Endothelial cell of umbilical vein (primary cell): ENCODE data around the gene UBE2Q2. TPM values are rescaled to one million over a fixed set of nuclear protein-coding genes. Genes with fewer than 3 reads are reported as not detected.
"Not testable (repeated sequence)": the region's sequence is repeated elsewhere in the genome, so short reads cannot be mapped to it uniquely, and the experiment has no call there.

Source experiments
- BruUV-seq: library from RNA; stranded (reverse); fragments of 400-500 nt; replicated peaks from 2 replicates; lab custom pipeline; 2021; lab: Mats Ljungman, UMichigan
- CTCF ChIA-PET: fragments of 300-600, 350-600 bp; sonication (Branson Sonifier 250); formaldehyde crosslinking; loops from one replicate; lab custom pipeline; 2021; ENCODE audit warnings: antibody characterized with exemption, inconsistent platforms; lab: Charles Lee
- POLR2A ChIA-PET: fragments of 300-600, 350-600 bp; sonication (Branson Sonifier 250); formaldehyde crosslinking; loops from one replicate; lab custom pipeline; 2021; ENCODE audit warnings: antibody characterized with exemption, inconsistent platforms; lab: Charles Lee
- DNase-seq: peaks from one replicate; pipeline ENCODE4 v3.0.0-alpha.2; 2011; ENCODE audit warnings: low read depth, low spot score
- FAIRE-seq: peaks from 2 replicates; lab custom pipeline; 2011; peaks lifted over from hg19 to GRCh38; lab: Jason Lieb, UNC
- H2AFZ ChIP-seq: 2 replicates; pipeline ENCODE4 v1.6.0; 2012; ENCODE audit warnings: low read depth, low read length, control low read depth, inconsistent platforms
- H3K27ac ChIP-seq: 2 replicates; pipeline ENCODE4 v1.5.1; 2011; ENCODE audit warnings: low read depth, mild to moderate bottlenecking, control low read depth, low read length, moderate library complexity; ENCODE audit not compliant: insufficient read depth
- H3K27me3 ChIP-seq, 2 experiments: 2 replicates each; pipeline versions ENCODE4 v1.6.0 to v1.6.1; 2011; ENCODE audit warnings: low read length in 2 of 2, mixed read lengths in 1 of 2; ENCODE audit not compliant: control insufficient read depth in 2 of 2, insufficient read depth in 2 of 2
- H3K36me3 ChIP-seq, 2 experiments: 2 replicates in 1 of 2; 3 replicates in 1 of 2; pipeline ENCODE4 v1.5.1; 2011; ENCODE audit warnings: low read length in 2 of 2, mild to moderate bottlenecking in 1 of 2, moderate library complexity in 1 of 2; ENCODE audit not compliant: control insufficient read depth in 2 of 2, insufficient read depth in 2 of 2; ENCODE audit errors: extremely low read depth in 1 of 2
- H3K4me1 ChIP-seq: 3 replicates; pipeline ENCODE4 v1.5.1; 2011; ENCODE audit warnings: mild to moderate bottlenecking, low read length; ENCODE audit not compliant: control insufficient read depth, insufficient read depth; ENCODE audit errors: extremely low read depth
- H3K4me2 ChIP-seq: 2 replicates; pipeline ENCODE4 v1.6.1; 2011; ENCODE audit warnings: low read length, control low read depth, mixed read lengths; ENCODE audit not compliant: insufficient read depth
- H3K4me3 ChIP-seq, 3 experiments: fragments of 200-600 bp in 1 of 3; sonication (generic), shearing (Covaris generic) in 1 of 3; replicated peaks in 1 of 3; 2 replicates each; pipeline ENCODE4 v1.5.1; 2011 to 2016; ENCODE audit warnings: control low read depth in 3 of 3, low read length in 3 of 3, mild to moderate bottlenecking in 2 of 3, inconsistent platforms in 1 of 3, low read depth in 1 of 3, moderate library complexity in 1 of 3; ENCODE audit not compliant: insufficient read depth in 1 of 3
- H3K79me2 ChIP-seq: 2 replicates; pipeline ENCODE4 v1.6.0; 2012; ENCODE audit warnings: low read length, inconsistent platforms; ENCODE audit not compliant: control insufficient read depth, insufficient read depth
- H3K9ac ChIP-seq: replicated peaks from 2 replicates; pipeline ENCODE3; 2011; ENCODE audit warnings: low read length, control low read depth; ENCODE audit not compliant: insufficient read depth; ENCODE audit errors: extremely low read depth
- H3K9me1 ChIP-seq: replicated peaks from 3 replicates; pipeline ENCODE4 v1.6.0; 2011; ENCODE audit warnings: mild to moderate bottlenecking, low read length; ENCODE audit not compliant: control insufficient read depth, insufficient read depth; ENCODE audit errors: extremely low read depth
- H3K9me3 ChIP-seq: replicated peaks from 2 replicates; pipeline ENCODE4 v1.5.1; 2012; ENCODE audit warnings: low read length, inconsistent platforms; ENCODE audit not compliant: control insufficient read depth, insufficient read depth
- H4K20me1 ChIP-seq: replicated peaks from 2 replicates; pipeline ENCODE3; 2011; ENCODE audit warnings: mild to moderate bottlenecking, low read length; ENCODE audit not compliant: control insufficient read depth, insufficient read depth; ENCODE audit errors: extremely low read depth
- FOS ChIP-seq: IDR thresholded peaks from 2 replicates; pipeline ENCODE4 v1.6.1; 2011; ENCODE audit warnings: mild to moderate bottlenecking, low read length, moderate library complexity, borderline replicate concordance; ENCODE audit not compliant: insufficient read depth
- JUN ChIP-seq: IDR thresholded peaks from 2 replicates; pipeline ENCODE4 v1.6.1; 2011; ENCODE audit warnings: borderline replicate concordance, low read depth; ENCODE audit not compliant: insufficient read length, insufficient read depth
- dilution Hi-C: fragments of 300-500 bp; cut with MboI; formaldehyde crosslinking; loops from one replicate; pipeline ENCODE4 v1.15.0; 2019; ENCODE audit warnings: low sequenced_read_pairs; ENCODE audit not compliant: extremely low pct_ligation_motif_present
- intact Hi-C: fragments of 100-400 bp; cut with micrococcal nuclease; formaldehyde crosslinking; loops from one replicate; pipeline ENCODE4 v1.10.0; 2022
- polyA plus RNA-seq, 4 experiments: library from polyadenylated mRNA; depleted of rRNA in 3 of 4; stranded (reverse) in 3 of 4; unstranded in 1 of 4; fragments of >200 nt; gene quantifications; 2 replicates each; pipeline versions ENCODE4 v1.2.1 to v1.2.3, GENCODE V29; 2011 to 2012; ENCODE audit warnings: missing spikeins in 1 of 4
- total RNA-seq: library from RNA; stranded (reverse); gene quantifications from 2 replicates; pipeline ENCODE4 v1.2.3, GENCODE V29; 2021
- TF ChIP-seq, protein P1 (sequence below): IDR thresholded peaks from 2 replicates; pipeline ENCODE4 v1.6.1; 2011; ENCODE audit not compliant: insufficient read depth, insufficient read length
- TF ChIP-seq, protein P2 (sequence below), 2 donors: IDR thresholded peaks; 1 replicate in 1 of 2; 2 replicates in 1 of 2; pipeline ENCODE4 v1.5.1; 2011; ENCODE audit warnings: low read length in 2 of 2, mild to moderate bottlenecking in 2 of 2, moderate library complexity in 2 of 2, control low read depth in 1 of 2, inconsistent platforms in 1 of 2, low read depth in 1 of 2; ENCODE audit not compliant: insufficient read depth in 1 of 2; ENCODE audit errors: extremely low read depth in 1 of 2

UBE2Q2 gene
- total and polyA plus RNA-seq, 2 donors (not counting 3 experiments of a cell fraction or from before 2014, with no cell fraction given), result 12.9 to 32.8 TPM

DNA sequence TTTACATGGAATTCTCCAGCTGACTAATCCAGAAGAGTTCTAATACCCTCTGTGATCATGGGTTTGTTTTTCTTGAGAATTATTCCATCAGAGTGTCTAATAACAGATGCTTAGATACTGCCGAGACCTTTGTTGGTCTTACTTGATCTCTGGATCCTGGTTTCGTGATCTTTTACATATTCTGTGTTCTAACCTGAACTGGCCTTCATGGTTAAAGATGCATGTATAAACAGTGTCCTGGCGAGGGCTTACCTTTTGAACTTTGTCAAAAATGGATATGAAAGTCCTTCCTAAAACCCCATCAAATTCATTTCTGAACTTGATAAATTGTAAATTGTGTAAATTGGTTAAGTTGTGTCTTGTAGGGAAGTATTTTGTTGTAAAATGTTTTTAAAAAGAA lies 24.8 kb downstream of the UBE2Q2 start:
- H3K4me1 ChIP-seq, result no peaks in the 10 kb centered on the region
- FAIRE-seq (no peak), DNase-seq (no peak)
- H3K27ac ChIP-seq, result no peak overlapping the region
- no peak overlapping the region for H3K4me2 ChIP-seq
- no peak overlapping the region for H2AFZ ChIP-seq
- no peak for TF ChIP-seq FOS
- TF ChIP-seq, protein P1, sequence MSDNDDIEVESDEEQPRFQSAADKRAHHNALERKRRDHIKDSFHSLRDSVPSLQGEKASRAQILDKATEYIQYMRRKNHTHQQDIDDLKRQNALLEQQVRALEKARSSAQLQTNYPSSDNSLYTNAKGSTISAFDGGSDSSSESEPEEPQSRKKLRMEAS, result no peak
- TF ChIP-seq JUN, result no peak
- H3K9ac ChIP-seq, result no peak overlapping the region
- H3K9me3 ChIP-seq, result no peaks in the 10 kb centered on the region
- H3K4me3 ChIP-seq, result no peak overlapping the region
- H3K36me3 ChIP-seq, result peaks cover 0 to 2% of the 10 kb centered on the region in 2 experiments
- no TSS peak for BruUV-seq
- CTCF ChIA-PET, result interaction anchor here (1.0 kb wide), 1 partner anchor 30 kb away, joined by 3 read pairs; no protein-coding TSS in a partner anchor
- no peaks in the 10 kb centered on the region for H3K27me3 ChIP-seq
- POLR2A ChIA-PET, result no interaction called here
- H3K9me1 ChIP-seq, result no peaks in the 10 kb centered on the region
- intact Hi-C loops (no loop called here), dilution Hi-C loops (no loop called here)
- peaks cover 15% of the 10 kb centered on the region for H3K79me2 ChIP-seq
- no peaks in the 10 kb centered on the region for H4K20me1 ChIP-seq

DNA sequence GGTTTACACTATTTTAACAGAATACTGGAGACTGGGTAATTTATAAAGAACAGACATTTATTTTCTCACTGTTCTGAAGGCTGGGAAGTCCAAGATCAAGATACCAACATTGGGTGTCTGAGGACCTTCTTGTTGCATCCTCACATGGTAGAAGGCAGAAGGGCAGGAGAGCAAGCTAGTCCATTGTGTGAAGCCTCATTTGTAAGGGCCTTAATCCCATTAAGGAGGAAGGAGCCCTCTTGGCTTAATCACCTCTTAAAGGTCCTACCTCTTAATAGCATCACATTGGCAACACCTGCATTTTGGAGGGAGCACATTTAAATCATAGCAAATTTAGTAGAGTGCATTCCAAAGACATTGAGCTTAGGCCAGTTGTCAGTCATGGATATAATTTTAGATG lies 26.2 kb downstream of the UBE2Q2 start:
- Histone ChIP-seq H3K9ac (no peak overlapping the region), H3K36me3 (peaks cover 0 to 6% of the 10 kb centered on the region in 2 experiments), H3K9me1 (no peaks in the 10 kb centered on the region), H3K4me3 (no peak overlapping the region), H3K79me2 (peaks cover 13% of the 10 kb centered on the region), H2AFZ (no peak overlapping the region), H3K9me3 (no peaks in the 10 kb centered on the region), H3K27me3 (no peaks in the 10 kb centered on the region), H4K20me1 (no peaks in the 10 kb centered on the region), H3K4me1 (no peaks in the 10 kb centered on the region), H3K27ac (no peak overlapping the region), H3K4me2 (no peak overlapping the region)
- DNase-seq, result no peak
- BruUV-seq, result no TSS peak
- dilution Hi-C loops, result no loop called here
- POLR2A ChIA-PET, result no interaction called here
- CTCF ChIA-PET, result interaction anchor here (0.6 kb wide), 1 partner anchor 29 kb away, joined by 3 read pairs; no protein-coding TSS in a partner anchor
- no peak for FAIRE-seq
- intact Hi-C loops, result no loop called here
- TF ChIP-seq JUN, result no peak
- TF ChIP-seq, protein P2, sequence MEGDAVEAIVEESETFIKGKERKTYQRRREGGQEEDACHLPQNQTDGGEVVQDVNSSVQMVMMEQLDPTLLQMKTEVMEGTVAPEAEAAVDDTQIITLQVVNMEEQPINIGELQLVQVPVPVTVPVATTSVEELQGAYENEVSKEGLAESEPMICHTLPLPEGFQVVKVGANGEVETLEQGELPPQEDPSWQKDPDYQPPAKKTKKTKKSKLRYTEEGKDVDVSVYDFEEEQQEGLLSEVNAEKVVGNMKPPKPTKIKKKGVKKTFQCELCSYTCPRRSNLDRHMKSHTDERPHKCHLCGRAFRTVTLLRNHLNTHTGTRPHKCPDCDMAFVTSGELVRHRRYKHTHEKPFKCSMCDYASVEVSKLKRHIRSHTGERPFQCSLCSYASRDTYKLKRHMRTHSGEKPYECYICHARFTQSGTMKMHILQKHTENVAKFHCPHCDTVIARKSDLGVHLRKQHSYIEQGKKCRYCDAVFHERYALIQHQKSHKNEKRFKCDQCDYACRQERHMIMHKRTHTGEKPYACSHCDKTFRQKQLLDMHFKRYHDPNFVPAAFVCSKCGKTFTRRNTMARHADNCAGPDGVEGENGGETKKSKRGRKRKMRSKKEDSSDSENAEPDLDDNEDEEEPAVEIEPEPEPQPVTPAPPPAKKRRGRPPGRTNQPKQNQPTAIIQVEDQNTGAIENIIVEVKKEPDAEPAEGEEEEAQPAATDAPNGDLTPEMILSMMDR (IDR thresholded peaks at IDR 0.05; ENCODE audit: extremely low read depth in 1 of 2, insufficient read depth in 1 of 2, low read depth in 1 of 2, low read length in 2 of 2), result no peak
- TF ChIP-seq, protein P1, result no peak

DNA sequence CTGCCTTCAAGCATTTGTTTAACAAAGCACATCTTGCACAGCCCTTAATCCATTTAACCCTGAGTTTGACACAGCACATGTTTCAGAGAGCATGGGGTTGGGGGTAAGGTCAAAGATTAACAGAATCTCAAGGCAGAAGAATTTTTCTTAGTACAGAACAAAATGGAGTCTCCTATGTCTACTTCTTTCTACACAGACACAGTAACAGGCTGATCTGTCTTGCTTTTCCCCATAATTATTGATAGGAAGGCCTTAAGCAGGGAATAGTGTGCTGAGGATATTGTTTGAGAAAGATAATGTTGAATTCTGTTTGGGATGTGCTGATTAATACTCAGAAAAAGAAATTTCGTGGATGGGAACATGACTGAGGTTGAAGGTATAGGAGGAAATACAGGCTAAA lies 28.3 kb downstream of the UBE2Q2 start:
- H3K4me2 ChIP-seq, DNase-seq, H3K79me2 ChIP-seq, H2AFZ ChIP-seq, H3K4me1 ChIP-seq, BruUV-seq, FAIRE-seq, H3K9ac ChIP-seq, H3K9me1 ChIP-seq, H4K20me1 ChIP-seq, dilution Hi-C loops, H3K27me3 ChIP-seq, POLR2A ChIA-PET, H3K27ac ChIP-seq, intact Hi-C loops, H3K9me3 ChIP-seq, CTCF ChIA-PET, H3K36me3 ChIP-seq, H3K4me3 ChIP-seq: not testable (repeated sequence)
